ENCODE data around the gene MINDY2.
A peak's percentile ranks its signal among the peaks of the same experiment; 100 is the strongest.

Gene MINDY2

GRCh38 chr15:58746174-58746573 lies 24.9 kb upstream of the MINDY2 start:
- TF ChIP-seq TEAD4 (IDR thresholded peaks at IDR 0.05) (no peak), TAF1 (IDR thresholded peaks at IDR 0.05; ENCODE audit: low read depth) (no peak), TCF12 (IDR thresholded peaks at IDR 0.05; ENCODE audit: low read depth) (no peak), FOXM1 (IDR thresholded peaks at IDR 0.05; ENCODE audit: borderline replicate concordance, low read depth) (no peak), NFIC (IDR thresholded peaks at IDR 0.05) (no peak), YY1 (IDR thresholded peaks at IDR 0.05; ENCODE audit: low read depth) (no peak), EGR1 (IDR thresholded peaks at IDR 0.05) (no peak), CEBPB (IDR thresholded peaks at IDR 0.05) (no peak), EP300 (IDR thresholded peaks at IDR 0.05; ENCODE audit: borderline replicate concordance) (no peak), CREB1 (IDR thresholded peaks at IDR 0.05; ENCODE audit: low read depth) (no peak), MAX (IDR thresholded peaks at IDR 0.05) (no peak), REST (IDR thresholded peaks at IDR 0.05; ENCODE audit: low read depth) (no peak), ZBTB7A (IDR thresholded peaks at IDR 0.05; ENCODE audit: low read depth) (no peak), RAD21 (IDR thresholded peaks at IDR 0.05; ENCODE audit: low read depth) (no peak)

- TF ChIP-seq NFIC (IDR thresholded peaks at IDR 0.05), result no peak
- TF ChIP-seq TCF12 (IDR thresholded peaks at IDR 0.05; ENCODE audit: low read depth), result no peak
- TF ChIP-seq RAD21 (IDR thresholded peaks at IDR 0.05; ENCODE audit: low read depth), result no peak
These were observed 22.9 kb upstream of the MINDY2 start for GRCh38 chr15:58748040-58748851.

- 0 out of 2 replicates have a peak, but pooled peaks have one; percentile 16 for TF ChIP-seq TCF12 (IDR thresholded peaks at IDR 0.05; ENCODE audit: low read depth)
- peak; percentile 43; the same call in 1 of the 2 replicates for TF ChIP-seq MAX (IDR thresholded peaks at IDR 0.05)
- 0 out of 2 replicates have a peak, but pooled peaks have one; percentile 19 for TF ChIP-seq TAF1 (IDR thresholded peaks at IDR 0.05; ENCODE audit: low read depth)
- no peak for TF ChIP-seq FOXM1 (IDR thresholded peaks at IDR 0.05; ENCODE audit: borderline replicate concordance, low read depth)
These were observed 22.1 kb upstream of the MINDY2 start for GRCh38 chr15:58748852-58749531.

GRCh38 chr15:58749532-58750337 lies 21.4 kb upstream of the MINDY2 start, which contains the start of gene ADAM10:
Gene ADAM10, minus strand, starts transcription at chr15:58749707. Its CDS starts 173 bp downstream, at chr15:58749534.
- peak; percentile 98 for TF ChIP-seq USF1 (IDR thresholded peaks at IDR 0.05)
- no peak for TF ChIP-seq REST (IDR thresholded peaks at IDR 0.05; ENCODE audit: low read depth)
- peak; percentile 54; the same call in 1 of the 2 replicates for TF ChIP-seq ZBTB7A (IDR thresholded peaks at IDR 0.05; ENCODE audit: low read depth)
- TF ChIP-seq RAD21 (IDR thresholded peaks at IDR 0.05; ENCODE audit: low read depth), result no peak
- no peak for TF ChIP-seq EGR1 (IDR thresholded peaks at IDR 0.05)
- peak; percentile 65 for TF ChIP-seq TAF1 (IDR thresholded peaks at IDR 0.05; ENCODE audit: low read depth)
- no peak for TF ChIP-seq FOXM1 (IDR thresholded peaks at IDR 0.05; ENCODE audit: borderline replicate concordance, low read depth)
- no peak for TF ChIP-seq EP300 (IDR thresholded peaks at IDR 0.05; ENCODE audit: borderline replicate concordance)
- peak; percentile 16; the same call in 1 of the 2 replicates for TF ChIP-seq MAX (IDR thresholded peaks at IDR 0.05)
- 0 out of 2 replicates have a peak, but pooled peaks have one; percentile 7 for TF ChIP-seq TCF12 (IDR thresholded peaks at IDR 0.05; ENCODE audit: low read depth)
- no peak for TF ChIP-seq CEBPB (IDR thresholded peaks at IDR 0.05)
- TF ChIP-seq YY1 (IDR thresholded peaks at IDR 0.05; ENCODE audit: low read depth), result no peak
- no peak for TF ChIP-seq TEAD4 (IDR thresholded peaks at IDR 0.05)
- no peak for TF ChIP-seq NFIC (IDR thresholded peaks at IDR 0.05)
- TF ChIP-seq CREB1 (IDR thresholded peaks at IDR 0.05; ENCODE audit: low read depth), result peak; percentile 11; the same call in 1 of the 2 replicates

GRCh38 chr15:58752716-58753115 lies 18.4 kb upstream of the MINDY2 start:
- TF ChIP-seq NFIC (IDR thresholded peaks at IDR 0.05) (no peak), REST (IDR thresholded peaks at IDR 0.05; ENCODE audit: low read depth) (no peak), YY1 (IDR thresholded peaks at IDR 0.05; ENCODE audit: low read depth) (no peak), EP300 (IDR thresholded peaks at IDR 0.05; ENCODE audit: borderline replicate concordance) (no peak), EGR1 (IDR thresholded peaks at IDR 0.05) (no peak), TAF1 (IDR thresholded peaks at IDR 0.05; ENCODE audit: low read depth) (no peak), MAX (IDR thresholded peaks at IDR 0.05) (no peak), RAD21 (IDR thresholded peaks at IDR 0.05; ENCODE audit: low read depth) (no peak), FOXM1 (IDR thresholded peaks at IDR 0.05; ENCODE audit: borderline replicate concordance, low read depth) (no peak), CREB1 (IDR thresholded peaks at IDR 0.05; ENCODE audit: low read depth) (no peak), TCF12 (IDR thresholded peaks at IDR 0.05; ENCODE audit: low read depth) (no peak), TEAD4 (IDR thresholded peaks at IDR 0.05) (no peak), USF1 (IDR thresholded peaks at IDR 0.05) (no peak), CEBPB (IDR thresholded peaks at IDR 0.05) (no peak), ZBTB7A (IDR thresholded peaks at IDR 0.05; ENCODE audit: low read depth) (no peak)
